IMR-90 (cell line): ENCODE data around the gene SOX9.

Experiments used
- CTCF ChIP-seq: conservative IDR thresholded peaks from 2 replicates; pipeline ENCODE4 v1.5.1; 2012; ENCODE audit warnings: mild to moderate bottlenecking, low read depth, low read length, improper control_type of control experiment
- NFE2L2 ChIP-seq: fragments of 150-350 bp; IDR thresholded peaks from 2 replicates; pipeline ENCODE4 v1.6.1; 2016; ENCODE audit warnings: low read depth, mild to moderate bottlenecking, low read length
- POLR2A ChIP-seq: IDR thresholded peaks from 2 replicates; pipeline ENCODE4 v1.6.1; 2012; ENCODE audit warnings: mild to moderate bottlenecking, low read depth, low read length
- RFX5 ChIP-seq: IDR thresholded peaks from 2 replicates; pipeline ENCODE4 v1.8.0; 2012; ENCODE audit warnings: low read depth, mild to moderate bottlenecking, low read length, moderate library complexity

DNA sequence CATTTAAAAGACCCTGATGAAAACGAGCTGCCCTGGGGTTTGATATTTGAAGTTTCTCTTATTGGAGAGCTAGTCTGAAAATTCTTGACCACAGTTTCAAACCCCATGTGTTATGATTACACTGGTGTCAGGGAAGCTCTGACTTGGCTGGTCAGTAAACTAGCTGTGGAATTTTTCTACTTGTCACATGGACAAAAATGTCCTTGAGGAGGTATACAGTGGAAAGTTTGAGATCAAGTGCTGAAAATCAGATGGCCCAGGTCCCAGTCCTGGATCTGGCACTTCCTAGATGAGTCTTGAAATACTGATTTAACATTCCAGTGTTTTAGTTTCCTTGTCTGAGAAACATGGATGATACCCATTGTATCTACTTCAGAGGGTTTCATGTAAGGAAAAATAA is 30.7 kb upstream of the SOX9 start:
- no peak for TF ChIP-seq RFX5
- no peak for TF ChIP-seq NFE2L2
- TF ChIP-seq CTCF: no peak
- TF ChIP-seq POLR2A: no peak
